ENCODE results near the gene SPDYE8. TPM values are rescaled to one million over a fixed set of nuclear protein-coding genes. Genes with fewer than 3 reads are reported as not detected.
A peak's percentile ranks its signal among the peaks of the same experiment; 100 is the strongest.
"Not testable (repeated sequence)": the region's sequence is repeated elsewhere in the genome, so short reads cannot be mapped to it uniquely, and the experiment has no call there.

SPDYE8 gene
- total and polyA plus RNA-seq, 5 donors: not detected

- ATAC-seq (peak in 1 of 2 donors; percentile 5), DNase-seq (peak in 1 of 3 donors; percentile 18)
- H3K27ac ChIP-seq (ENCODE audit: low read length); H3K4me3 ChIP-seq (ENCODE audit: low read length); H3K4me1 ChIP-seq (ENCODE audit: control insufficient read depth, insufficient read depth, low read length); H3K9me3 ChIP-seq (ENCODE audit: control insufficient read depth, low read length); intact Hi-C loops (cut with DNase I); H3K27me3 ChIP-seq (ENCODE audit: control insufficient read depth, insufficient read depth): not testable (repeated sequence)
- WGBS: 88% methylated on average over 2 of the region's 6 CpGs
Observed at GRCh38 chr7:72980382-72980781, 49.2 kb downstream of the SPDYE8 start.

- DNase-seq: peak; percentile 8 to 39 (median 31)
- H3K4me3 ChIP-seq (ENCODE audit: low read length); H3K9me3 ChIP-seq (ENCODE audit: control insufficient read depth, low read length); H3K27ac ChIP-seq (ENCODE audit: low read length); H3K27me3 ChIP-seq (ENCODE audit: control insufficient read depth, insufficient read depth); ATAC-seq; H3K4me1 ChIP-seq (ENCODE audit: control insufficient read depth, insufficient read depth, low read length); intact Hi-C loops (cut with DNase I): not testable (repeated sequence)
- WGBS: 92% methylated on average over 4 of the region's 12 CpGs
Observed at GRCh38 chr7:72976434-72976833, 53.1 kb downstream of the SPDYE8 start.

GRCh38 chr7:72975656-72976286 lies 53.8 kb downstream of the SPDYE8 start:
- H3K27ac ChIP-seq (ENCODE audit: low read length); intact Hi-C loops (cut with DNase I); H3K4me1 ChIP-seq (ENCODE audit: control insufficient read depth, insufficient read depth, low read length); H3K9me3 ChIP-seq (ENCODE audit: control insufficient read depth, low read length); H3K4me3 ChIP-seq (ENCODE audit: low read length); H3K27me3 ChIP-seq (ENCODE audit: control insufficient read depth, insufficient read depth): not testable (repeated sequence)
- 82% methylated on average over 13 of the region's 55 CpGs for WGBS
- peak; percentile 17 to 21 for ATAC-seq
- peak; percentile 17 to 67 (median 47) for DNase-seq

GRCh38 chr7:72974781-72975180 lies 54.8 kb downstream of the SPDYE8 start:
- H3K4me3 ChIP-seq (ENCODE audit: low read length); H3K27ac ChIP-seq (ENCODE audit: low read length); H3K27me3 ChIP-seq (ENCODE audit: control insufficient read depth, insufficient read depth); H3K4me1 ChIP-seq (ENCODE audit: control insufficient read depth, insufficient read depth, low read length); H3K9me3 ChIP-seq (ENCODE audit: control insufficient read depth, low read length); intact Hi-C loops (cut with DNase I): not testable (repeated sequence)
- WGBS: 91% methylated on average over 4 of the region's 7 CpGs
- ATAC-seq (peak in 1 of 2 donors; percentile 7), DNase-seq (peak in 2 of 3 donors; percentile 9 to 16)

- H3K9me3 ChIP-seq (ENCODE audit: control insufficient read depth, low read length); intact Hi-C loops (cut with DNase I); DNase-seq; H3K27me3 ChIP-seq (ENCODE audit: control insufficient read depth, insufficient read depth); ATAC-seq; H3K4me3 ChIP-seq (ENCODE audit: low read length); H3K27ac ChIP-seq (ENCODE audit: low read length); H3K4me1 ChIP-seq (ENCODE audit: control insufficient read depth, insufficient read depth, low read length): not testable (repeated sequence)
- no CpG with 5 or more reads among the region's 6 CpGs for WGBS
Observed at GRCh38 chr7:72971505-72971904, 58.1 kb downstream of the SPDYE8 start.

Other genes with a start within 250 kb of the SPDYE8 start
- 1 to 10 TPM; 1.3 to 3.2 (median 1.9) TPM for gene TYW1B, start 201.6 kb downstream of the SPDYE8 start, total RNA-seq
- gene TYW1B, start 201.6 kb downstream of the SPDYE8 start, polyA plus RNA-seq: 1.9 TPM
- gene POM121, start 104.7 kb downstream of the SPDYE8 start, total RNA-seq: 10 to 100 TPM; 19.0 to 29.5 (median 25.4) TPM
- gene POM121, start 104.7 kb downstream of the SPDYE8 start, polyA plus RNA-seq: 13.1 TPM
- gene TRIM74, start 60.3 kb downstream of the SPDYE8 start, total RNA-seq: under 1 TPM in 1 of 4 donors, not detected in 3; 0.53 TPM
- gene TRIM74, start 60.3 kb downstream of the SPDYE8 start, polyA plus RNA-seq: 0.27 TPM
- gene SPDYE11, start 28.1 kb upstream of the SPDYE8 start, total RNA-seq: not detected
- not detected for gene SPDYE11, start 28.1 kb upstream of the SPDYE8 start, polyA plus RNA-seq
- not detected for gene SPDYE9, start 56.3 kb upstream of the SPDYE8 start, total RNA-seq
- not detected for gene SPDYE9, start 56.3 kb upstream of the SPDYE8 start, polyA plus RNA-seq

Data from right cardiac atrium (tissue), 5 donors.